HEK293 (cell line): ENCODE measurements around the gene ANAPC16.

Experiments used
- BCL11B ChIP-seq: fragments of 450-650 bp; formaldehyde crosslinking; IDR thresholded peaks from 2 replicates; pipeline ENCODE4 v1.5.1; 2016; ENCODE audit warnings: low read depth, missing biosample characterization, missing genetic modification characterization
- GFI1B ChIP-seq: fragments of 450-650 bp; formaldehyde crosslinking; IDR thresholded peaks from 2 replicates; pipeline ENCODE4 v1.5.1; 2016; ENCODE audit warnings: missing biosample characterization, missing genetic modification characterization
- HOXA7 ChIP-seq: sonication (generic); formaldehyde crosslinking; IDR thresholded peaks from 2 replicates; pipeline ENCODE4 v1.8.1; 2022; ENCODE audit warnings: missing genetic modification reagents, borderline replicate concordance
- HOXD13 ChIP-seq: sonication (generic); formaldehyde crosslinking; IDR thresholded peaks from 2 replicates; pipeline ENCODE4 v1.8.0; 2022; ENCODE audit warnings: missing genetic modification reagents, borderline replicate concordance
- KLF16 ChIP-seq: fragments of 450-650 bp; formaldehyde crosslinking; IDR thresholded peaks from 2 replicates; pipeline ENCODE4 v1.5.1; 2017; ENCODE audit warnings: missing biosample characterization, missing genetic modification characterization
- MEIS1 ChIP-seq: sonication (generic); formaldehyde crosslinking; IDR thresholded peaks from 2 replicates; pipeline ENCODE4 v1.8.1; 2022; ENCODE audit warnings: missing genetic modification reagents, mild to moderate bottlenecking, borderline replicate concordance
- MZF1 ChIP-seq: fragments of 450-650 bp; formaldehyde crosslinking; IDR thresholded peaks from 2 replicates; pipeline ENCODE4 v1.5.1; 2017; ENCODE audit warnings: missing biosample characterization, missing genetic modification characterization, borderline replicate concordance
- TCF7L2 ChIP-seq: IDR thresholded peaks from 2 replicates; pipeline ENCODE4 v1.6.1; 2011; ENCODE audit warnings: low read depth, mild to moderate bottlenecking, inconsistent platforms, low read length, moderate library complexity, borderline replicate concordance
- ZBTB11 ChIP-seq: fragments of 450-650 bp; formaldehyde crosslinking; conservative IDR thresholded peaks from 2 replicates; pipeline ENCODE4 v1.5.1; 2016; ENCODE audit warnings: low read depth, missing biosample characterization, missing genetic modification characterization
- ZBTB21 ChIP-seq: fragments of 450-650 bp; formaldehyde crosslinking; IDR thresholded peaks from 2 replicates; pipeline ENCODE4 v1.5.1; 2017; ENCODE audit warnings: missing biosample characterization, missing genetic modification characterization
- ZEB2 ChIP-seq: fragments of 450-650 bp; formaldehyde crosslinking; IDR thresholded peaks from 2 replicates; pipeline ENCODE4 v1.5.1; 2016; ENCODE audit warnings: missing biosample characterization, missing genetic modification characterization
- ZNF146 ChIP-seq: fragments of 450-650 bp; formaldehyde crosslinking; IDR thresholded peaks from 2 replicates; pipeline ENCODE4 v1.5.1; 2016; ENCODE audit warnings: missing biosample characterization, missing genetic modification characterization
- ZNF18 ChIP-seq: fragments of 450-650 bp; formaldehyde crosslinking; IDR thresholded peaks from 2 replicates; pipeline ENCODE4 v1.5.1; 2016; ENCODE audit warnings: missing biosample characterization, missing genetic modification characterization
- ZNF19 ChIP-seq: fragments of 450-650 bp; formaldehyde crosslinking; IDR thresholded peaks from 2 replicates; pipeline ENCODE4; 2016; ENCODE audit warnings: missing biosample characterization, missing genetic modification characterization, low read depth
- ZNF24 ChIP-seq: fragments of 450-650 bp; formaldehyde crosslinking; IDR thresholded peaks from 2 replicates; pipeline ENCODE4 v1.5.1; 2016; ENCODE audit warnings: missing biosample characterization, missing genetic modification characterization
- ZNF302 ChIP-seq: fragments of 450-650 bp; formaldehyde crosslinking; IDR thresholded peaks from 2 replicates; pipeline ENCODE4 v1.5.1; 2016; ENCODE audit warnings: missing biosample characterization, missing genetic modification characterization, low read depth
- ZNF510 ChIP-seq: fragments of 450-650 bp; formaldehyde crosslinking; IDR thresholded peaks from 2 replicates; pipeline ENCODE4 v1.5.1; 2018; ENCODE audit warnings: mild to moderate bottlenecking, missing genetic modification characterization, missing biosample characterization; ENCODE audit not compliant: insufficient replicate concordance
- ZNF514 ChIP-seq: fragments of 450-650 bp; formaldehyde crosslinking; IDR thresholded peaks from 2 replicates; pipeline ENCODE4 v1.5.1; 2016; ENCODE audit warnings: missing biosample characterization, missing genetic modification characterization
- ZNF571 ChIP-seq: fragments of 450-650 bp; formaldehyde crosslinking; IDR thresholded peaks from 2 replicates; pipeline ENCODE4 v1.5.0; 2017; ENCODE audit warnings: missing biosample characterization, missing genetic modification characterization
- ZNF596 ChIP-seq: fragments of 450-650 bp; IDR thresholded peaks from 2 replicates; pipeline ENCODE4 v1.5.0; 2018; ENCODE audit warnings: missing biosample characterization, mild to moderate bottlenecking, missing genetic modification characterization, moderate library complexity
- ZNF610 ChIP-seq: fragments of 450-650 bp; formaldehyde crosslinking; IDR thresholded peaks from 2 replicates; pipeline ENCODE4 v1.5.1; 2016; ENCODE audit warnings: missing biosample characterization, missing genetic modification characterization, borderline replicate concordance
- TF ChIP-seq, protein P1 (sequence below): fragments of 450-650 bp; formaldehyde crosslinking; IDR thresholded peaks from 2 replicates; pipeline ENCODE4 v1.5.1; 2016; ENCODE audit warnings: missing biosample characterization, missing genetic modification characterization
- TF ChIP-seq, protein P2 (sequence below): fragments of 450-650 bp; formaldehyde crosslinking; optimal IDR thresholded peaks from 2 replicates; pipeline ENCODE3; 2016; ENCODE audit warnings: missing biosample characterization, mild to moderate bottlenecking, missing genetic modification characterization
- TF ChIP-seq, protein P3 (sequence below): fragments of 450-650 bp; formaldehyde crosslinking; IDR thresholded peaks from 2 replicates; pipeline ENCODE4 v1.5.1; 2016; ENCODE audit warnings: missing biosample characterization, missing genetic modification characterization
- TF ChIP-seq, protein P4 (sequence below): fragments of 450-650 bp; formaldehyde crosslinking; IDR thresholded peaks from 2 replicates; pipeline ENCODE4 v1.5.1; 2017; ENCODE audit warnings: missing biosample characterization, missing genetic modification characterization

The ANAPC16 gene

DNA sequence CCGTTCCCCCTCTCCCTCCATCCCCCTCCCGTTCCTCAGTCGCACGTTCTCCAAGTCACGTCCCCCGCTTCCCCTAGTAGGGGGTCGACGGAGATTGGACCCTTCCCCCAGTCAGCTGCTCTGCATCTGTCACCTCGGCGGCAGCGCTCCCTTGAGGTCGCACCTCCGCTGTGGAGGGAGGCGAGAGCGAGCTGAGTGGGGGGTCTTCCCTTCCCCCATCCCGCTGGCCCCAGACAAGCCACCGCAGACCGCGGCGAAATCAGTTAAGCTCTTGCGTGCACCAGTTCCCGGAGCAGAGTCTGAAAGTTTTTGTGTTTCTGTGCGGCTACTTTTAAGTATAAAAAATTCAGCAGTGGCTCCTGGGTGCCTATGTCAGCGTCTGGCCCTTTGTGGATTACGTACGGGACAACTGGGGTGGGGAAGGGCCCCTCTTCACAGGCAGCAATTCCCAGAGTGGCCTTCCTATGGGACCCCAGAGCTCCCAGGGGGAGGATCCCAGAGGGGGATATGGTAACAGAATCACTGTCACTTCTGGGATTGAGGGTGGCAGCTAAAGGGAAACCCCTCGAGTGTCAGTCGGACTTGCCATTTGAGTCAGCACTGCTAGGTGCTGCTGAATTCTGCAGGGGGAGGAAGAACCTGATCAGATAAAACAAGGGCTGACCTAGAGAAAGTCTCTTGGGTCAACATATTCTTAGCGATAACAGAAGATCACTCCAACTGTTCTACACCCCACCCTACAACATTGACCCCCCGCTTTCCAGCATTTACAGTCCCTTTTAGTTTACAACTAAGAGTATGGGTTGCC is 45.4 kb downstream of the ANAPC16 start (continued):
- TF ChIP-seq ZNF18: no peak
- TF ChIP-seq MEIS1 (CRISPR knock-in tag): no peak
- TF ChIP-seq KLF16 (tag by site-specific recombination): peak; percentile 66; the same call in 1 of the 2 replicates
- TF ChIP-seq ZNF302 (tag by site-specific recombination): no peak
- TF ChIP-seq, protein P1, sequence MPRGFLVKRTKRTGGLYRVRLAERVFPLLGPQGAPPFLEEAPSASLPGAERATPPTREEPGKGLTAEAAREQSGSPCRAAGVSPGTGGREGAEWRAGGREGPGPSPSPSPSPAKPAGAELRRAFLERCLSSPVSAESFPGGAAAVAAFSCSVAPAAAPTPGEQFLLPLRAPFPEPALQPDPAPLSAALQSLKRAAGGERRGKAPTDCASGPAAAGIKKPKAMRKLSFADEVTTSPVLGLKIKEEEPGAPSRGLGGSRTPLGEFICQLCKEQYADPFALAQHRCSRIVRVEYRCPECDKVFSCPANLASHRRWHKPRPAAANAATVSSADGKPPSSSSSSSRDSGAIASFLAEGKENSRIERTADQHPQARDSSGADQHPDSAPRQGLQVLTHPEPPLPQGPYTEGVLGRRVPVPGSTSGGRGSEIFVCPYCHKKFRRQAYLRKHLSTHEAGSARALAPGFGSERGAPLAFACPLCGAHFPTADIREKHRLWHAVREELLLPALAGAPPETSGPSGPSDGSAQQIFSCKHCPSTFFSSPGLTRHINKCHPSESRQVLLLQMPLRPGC: 0 out of 2 replicates have a peak, but pooled peaks have one; percentile 18
- peak; percentile 55 for TF ChIP-seq ZNF596 (tag by site-specific recombination)
- no peak for TF ChIP-seq ZNF514 (tag by site-specific recombination)
- no peak for TF ChIP-seq ZNF610 (tag by site-specific recombination)
- TF ChIP-seq ZNF19: no peak
- no peak for TF ChIP-seq ZNF510 (tag by site-specific recombination)
- no peak for TF ChIP-seq ZNF571 (tag by site-specific recombination)
- TF ChIP-seq TCF7L2: peak; percentile 56
- TF ChIP-seq BCL11B (tag by site-specific recombination): no peak
- TF ChIP-seq, protein P2, sequence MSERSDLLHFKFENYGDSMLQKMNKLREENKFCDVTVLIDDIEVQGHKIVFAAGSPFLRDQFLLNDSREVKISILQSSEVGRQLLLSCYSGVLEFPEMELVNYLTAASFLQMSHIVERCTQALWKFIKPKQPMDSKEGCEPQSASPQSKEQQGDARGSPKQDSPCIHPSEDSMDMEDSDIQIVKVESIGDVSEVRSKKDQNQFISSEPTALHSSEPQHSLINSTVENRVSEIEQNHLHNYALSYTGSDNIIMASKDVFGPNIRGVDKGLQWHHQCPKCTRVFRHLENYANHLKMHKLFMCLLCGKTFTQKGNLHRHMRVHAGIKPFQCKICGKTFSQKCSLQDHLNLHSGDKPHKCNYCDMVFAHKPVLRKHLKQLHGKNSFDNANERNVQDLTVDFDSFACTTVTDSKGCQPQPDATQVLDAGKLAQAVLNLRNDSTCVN: peak; percentile 39
- peak; percentile 77; the same call in 1 of the 2 replicates for TF ChIP-seq MZF1
- no peak for TF ChIP-seq HOXD13 (CRISPR knock-in tag)
- no peak for TF ChIP-seq HOXA7 (CRISPR knock-in tag)
- TF ChIP-seq ZBTB11 (tag by site-specific recombination): no peak
- no peak for TF ChIP-seq ZNF146 (tag by site-specific recombination)
- TF ChIP-seq ZBTB21: no peak
- 0 out of 2 replicates have a peak, but pooled peaks have one; percentile 67 for TF ChIP-seq GFI1B (tag by site-specific recombination)
- TF ChIP-seq ZNF24: no peak
- TF ChIP-seq, protein P3, sequence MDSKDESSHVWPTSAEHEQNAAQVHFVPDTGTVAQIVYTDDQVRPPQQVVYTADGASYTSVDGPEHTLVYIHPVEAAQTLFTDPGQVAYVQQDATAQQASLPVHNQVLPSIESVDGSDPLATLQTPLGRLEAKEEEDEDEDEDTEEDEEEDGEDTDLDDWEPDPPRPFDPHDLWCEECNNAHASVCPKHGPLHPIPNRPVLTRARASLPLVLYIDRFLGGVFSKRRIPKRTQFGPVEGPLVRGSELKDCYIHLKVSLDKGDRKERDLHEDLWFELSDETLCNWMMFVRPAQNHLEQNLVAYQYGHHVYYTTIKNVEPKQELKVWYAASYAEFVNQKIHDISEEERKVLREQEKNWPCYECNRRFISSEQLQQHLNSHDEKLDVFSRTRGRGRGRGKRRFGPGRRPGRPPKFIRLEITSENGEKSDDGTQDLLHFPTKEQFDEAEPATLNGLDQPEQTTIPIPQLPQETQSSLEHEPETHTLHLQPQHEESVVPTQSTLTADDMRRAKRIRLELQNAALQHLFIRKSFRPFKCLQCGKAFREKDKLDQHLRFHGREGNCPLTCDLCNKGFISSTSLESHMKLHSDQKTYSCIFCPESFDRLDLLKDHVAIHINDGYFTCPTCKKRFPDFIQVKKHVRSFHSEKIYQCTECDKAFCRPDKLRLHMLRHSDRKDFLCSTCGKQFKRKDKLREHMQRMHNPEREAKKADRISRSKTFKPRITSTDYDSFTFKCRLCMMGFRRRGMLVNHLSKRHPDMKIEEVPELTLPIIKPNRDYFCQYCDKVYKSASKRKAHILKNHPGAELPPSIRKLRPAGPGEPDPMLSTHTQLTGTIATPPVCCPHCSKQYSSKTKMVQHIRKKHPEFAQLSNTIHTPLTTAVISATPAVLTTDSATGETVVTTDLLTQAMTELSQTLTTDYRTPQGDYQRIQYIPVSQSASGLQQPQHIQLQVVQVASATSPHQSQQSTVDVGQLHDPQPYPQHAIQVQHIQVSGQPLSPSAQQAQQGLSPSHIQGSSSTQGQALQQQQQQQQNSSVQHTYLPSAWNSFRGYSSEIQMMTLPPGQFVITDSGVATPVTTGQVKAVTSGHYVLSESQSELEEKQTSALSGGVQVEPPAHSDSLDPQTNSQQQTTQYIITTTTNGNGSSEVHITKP: peak; percentile 96
- TF ChIP-seq ZEB2 (tag by site-specific recombination): peak; percentile 81; the same call in 1 of the 2 replicates
- TF ChIP-seq, protein P4, sequence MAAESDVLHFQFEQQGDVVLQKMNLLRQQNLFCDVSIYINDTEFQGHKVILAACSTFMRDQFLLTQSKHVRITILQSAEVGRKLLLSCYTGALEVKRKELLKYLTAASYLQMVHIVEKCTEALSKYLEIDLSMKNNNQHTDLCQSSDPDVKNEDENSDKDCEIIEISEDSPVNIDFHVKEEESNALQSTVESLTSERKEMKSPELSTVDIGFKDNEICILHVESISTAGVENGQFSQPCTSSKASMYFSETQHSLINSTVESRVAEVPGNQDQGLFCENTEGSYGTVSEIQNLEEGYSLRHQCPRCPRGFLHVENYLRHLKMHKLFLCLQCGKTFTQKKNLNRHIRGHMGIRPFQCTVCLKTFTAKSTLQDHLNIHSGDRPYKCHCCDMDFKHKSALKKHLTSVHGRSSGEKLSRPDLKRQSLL: no peak
